ENCODE data around the gene RIC3.
A peak's percentile ranks its signal among the peaks of the same experiment; 100 is the strongest.
"Not testable (repeated sequence)": the region's sequence is repeated elsewhere in the genome, so short reads cannot be mapped to it uniquely, and the experiment has no call there.

The RIC3 gene

GRCh38 chr11:8177136-8177535, 8.3 kb upstream of the RIC3 start:
- no peak overlapping the region for H3K4me3 ChIP-seq (ENCODE audit: low read length)

GRCh38 chr11:8167796-8168195, 1.0 kb downstream of the RIC3 start:
- no peaks in the 10 kb centered on the region for H3K9me2 ChIP-seq (replicated peaks; ENCODE audit: insufficient read depth, low read length)
- peak overlapping the region; percentile 52; the same call in 1 of the 2 replicates for H3K4me2 ChIP-seq (ENCODE audit: low read depth, low read length)
- TF ChIP-seq EZH2phosphoT487 (IDR thresholded peaks at IDR 0.05; ENCODE audit: low read length) (no peak), CTCF (IDR thresholded peaks at IDR 0.05; ENCODE audit: low read length) (no peak), EZH2 (optimal IDR thresholded peaks at IDR 0.05; ENCODE audit: low read depth, low read length) (no peak)
- no peak for DNase-seq
- H3K36me3 ChIP-seq (replicated peaks; ENCODE audit: insufficient read depth, low read length): no peaks in the 10 kb centered on the region
- no peak overlapping the region for H3K9ac ChIP-seq (ENCODE audit: low read length)
- H3K79me2 ChIP-seq (ENCODE audit: low read length): no peaks in the 10 kb centered on the region
- H3K27me3 ChIP-seq (replicated peaks; ENCODE audit: insufficient read depth, low read length): no peaks in the 10 kb centered on the region
- no peaks in the 10 kb centered on the region for H3K4me1 ChIP-seq (ENCODE audit: low read length)
- no peaks in the 10 kb centered on the region for H3K9me3 ChIP-seq (replicated peaks; ENCODE audit: insufficient read depth, low read length)
- no peak overlapping the region for H2AFZ ChIP-seq (ENCODE audit: low read length)
- H3F3A ChIP-seq (ENCODE audit: insufficient read depth, low read length): no peaks in the 10 kb centered on the region
- H3K27ac ChIP-seq (ENCODE audit: low read length): no peak overlapping the region
- H4K20me1 ChIP-seq (ENCODE audit: insufficient read depth, low read length): no peaks in the 10 kb centered on the region
- peak overlapping the region; percentile 65 for H3K4me3 ChIP-seq (ENCODE audit: low read length)

More at GRCh38 chr11:8177136-8177535, 8.3 kb upstream of the RIC3 start:
- DNase-seq: no peak
- no peaks in the 10 kb centered on the region for H3K36me3 ChIP-seq (replicated peaks; ENCODE audit: insufficient read depth, low read length)
- H2AFZ ChIP-seq (ENCODE audit: low read length): no peak overlapping the region
- no peak overlapping the region for H3K9ac ChIP-seq (ENCODE audit: low read length)
- H3K27me3 ChIP-seq (replicated peaks; ENCODE audit: insufficient read depth, low read length): no peaks in the 10 kb centered on the region
- H3K9me2 ChIP-seq (replicated peaks; ENCODE audit: insufficient read depth, low read length): no peaks in the 10 kb centered on the region
- H3F3A ChIP-seq (ENCODE audit: insufficient read depth, low read length): no peaks in the 10 kb centered on the region
- H3K79me2 ChIP-seq (ENCODE audit: low read length): no peaks in the 10 kb centered on the region
- no peak overlapping the region for H3K4me2 ChIP-seq (ENCODE audit: low read depth, low read length)
- H4K20me1 ChIP-seq (ENCODE audit: insufficient read depth, low read length): no peaks in the 10 kb centered on the region
- H3K9me3 ChIP-seq (replicated peaks; ENCODE audit: insufficient read depth, low read length): no peaks in the 10 kb centered on the region
- TF ChIP-seq EZH2phosphoT487 (IDR thresholded peaks at IDR 0.05; ENCODE audit: low read length) (no peak), CTCF (IDR thresholded peaks at IDR 0.05; ENCODE audit: low read length) (no peak), EZH2 (optimal IDR thresholded peaks at IDR 0.05; ENCODE audit: low read depth, low read length) (no peak)
- no peak overlapping the region for H3K27ac ChIP-seq (ENCODE audit: low read length)
- H3K4me1 ChIP-seq (ENCODE audit: low read length): no peaks in the 10 kb centered on the region

GRCh38 chr11:8164746-8165145, 4.1 kb downstream of the RIC3 start:
- H3K4me3 ChIP-seq (ENCODE audit: low read length): no peak overlapping the region
- H3K27ac ChIP-seq (ENCODE audit: low read length): no peak overlapping the region
- H3K9me2 ChIP-seq (replicated peaks; ENCODE audit: insufficient read depth, low read length): no peaks in the 10 kb centered on the region
- no peaks in the 10 kb centered on the region for H3K79me2 ChIP-seq (ENCODE audit: low read length)
- no peak for DNase-seq
- H3K4me2 ChIP-seq (ENCODE audit: low read depth, low read length): no peak overlapping the region
- no peaks in the 10 kb centered on the region for H3K4me1 ChIP-seq (ENCODE audit: low read length)
- H2AFZ ChIP-seq (ENCODE audit: low read length): no peak overlapping the region
- H3K36me3 ChIP-seq (replicated peaks; ENCODE audit: insufficient read depth, low read length): no peaks in the 10 kb centered on the region
- H3K9me3 ChIP-seq (replicated peaks; ENCODE audit: insufficient read depth, low read length): no peaks in the 10 kb centered on the region
- H4K20me1 ChIP-seq (ENCODE audit: insufficient read depth, low read length): no peaks in the 10 kb centered on the region
- no peaks in the 10 kb centered on the region for H3F3A ChIP-seq (ENCODE audit: insufficient read depth, low read length)
- TF ChIP-seq CTCF (IDR thresholded peaks at IDR 0.05; ENCODE audit: low read length) (no peak), EZH2phosphoT487 (IDR thresholded peaks at IDR 0.05; ENCODE audit: low read length) (no peak), EZH2 (optimal IDR thresholded peaks at IDR 0.05; ENCODE audit: low read depth, low read length) (no peak)
- H3K27me3 ChIP-seq (replicated peaks; ENCODE audit: insufficient read depth, low read length): no peaks in the 10 kb centered on the region
- H3K9ac ChIP-seq (ENCODE audit: low read length): no peak overlapping the region

- H3K9me3 ChIP-seq (replicated peaks; ENCODE audit: insufficient read depth, low read length); H3K4me3 ChIP-seq (ENCODE audit: low read length); H4K20me1 ChIP-seq (ENCODE audit: insufficient read depth, low read length); DNase-seq; H3K79me2 ChIP-seq (ENCODE audit: low read length); H3K36me3 ChIP-seq (replicated peaks; ENCODE audit: insufficient read depth, low read length); H3K27me3 ChIP-seq (replicated peaks; ENCODE audit: insufficient read depth, low read length); H3F3A ChIP-seq (ENCODE audit: insufficient read depth, low read length); H3K4me2 ChIP-seq (ENCODE audit: low read depth, low read length); H3K9ac ChIP-seq (ENCODE audit: low read length); H3K9me2 ChIP-seq (replicated peaks; ENCODE audit: insufficient read depth, low read length); H3K4me1 ChIP-seq (ENCODE audit: low read length); H3K27ac ChIP-seq (ENCODE audit: low read length); H2AFZ ChIP-seq (ENCODE audit: low read length): not testable (repeated sequence)
These were observed 7.1 kb downstream of the RIC3 start for GRCh38 chr11:8161627-8162304.

Measured in MM.1S (cell line).